ENCODE measurements around the gene TSEN54.

TSEN54 gene

GRCh38 chr17:75504347-75505151 lies 11.8 kb upstream of the TSEN54 start:
- DNase-seq = peak; percentile 50

- no peak for DNase-seq
Observed at GRCh38 chr17:75505152-75505409, 11.2 kb upstream of the TSEN54 start.

GRCh38 chr17:75505640-75506039 lies 10.7 kb upstream of the TSEN54 start:
- no peak for DNase-seq

GRCh38 chr17:75506134-75506533 lies 10.2 kb upstream of the TSEN54 start:
- DNase-seq = no peak

GRCh38 chr17:75506888-75507287 lies 9.4 kb upstream of the TSEN54 start:
- DNase-seq = no peak

GRCh38 chr17:75507733-75508719 lies 8.3 kb upstream of the TSEN54 start:
- DNase-seq = no peak

- DNase-seq = no peak
Observed at GRCh38 chr17:75508931-75509361, 7.4 kb upstream of the TSEN54 start.

GRCh38 chr17:75509528-75510258 lies 6.6 kb upstream of the TSEN54 start:
- no peak for DNase-seq

GRCh38 chr17:75511270-75511609 lies 5.1 kb upstream of the TSEN54 start:
- DNase-seq = no peak

- no peak for DNase-seq
Observed at GRCh38 chr17:75511610-75512575, 4.4 kb upstream of the TSEN54 start.

- no peak for DNase-seq
Observed at GRCh38 chr17:75512926-75513640, 3.2 kb upstream of the TSEN54 start.

GRCh38 chr17:75513641-75514000 lies 2.7 kb upstream of the TSEN54 start:
- no peak for DNase-seq

- no peak for DNase-seq
Observed at GRCh38 chr17:75514299-75514918, 1.9 kb upstream of the TSEN54 start.

GRCh38 chr17:75514919-75515495 lies 1.3 kb upstream of the TSEN54 start:
- no peak for DNase-seq

- DNase-seq = peak; percentile 76
Observed at GRCh38 chr17:75515496-75516254, 653 bp upstream of the TSEN54 start, which contains the start of gene CASKIN2. TSS of gene CASKIN2 (minus strand) at chr17:75515537. CDS start at chr17:75513804, 1,733 bp downstream.

GRCh38 chr17:75516619-75517296 lies 430 bp downstream of the TSEN54 start:
- peak; percentile 23 for DNase-seq

GRCh38 chr17:75517297-75517865 lies 1.1 kb downstream of the TSEN54 start:
- DNase-seq = peak; percentile 42

GRCh38 chr17:75518201-75518600 lies 1.9 kb downstream of the TSEN54 start:
- DNase-seq = peak; percentile 68
